Fibroblast of lung (primary cell): ENCODE data around the gene DLK1.

ENCODE experiments used
- EZH2 ChIP-seq: IDR thresholded peaks from 2 replicates; pipeline ENCODE4 v1.5.1; 2012; ENCODE audit warnings: low read length, control low read depth, mild to moderate bottlenecking; ENCODE audit errors: missing control alignments
- TF ChIP-seq, protein P1 (sequence below), 2 donors: IDR thresholded peaks in 1 of 2; conservative IDR thresholded peaks in 1 of 2; 1 replicate in 1 of 2; 2 replicates in 1 of 2; pipeline ENCODE4 v1.5.1; 2011 to 2012; ENCODE audit warnings: low read length in 2 of 2, control low read depth in 1 of 2, inconsistent platforms in 1 of 2, low read depth in 1 of 2, mild to moderate bottlenecking in 1 of 2

DNA sequence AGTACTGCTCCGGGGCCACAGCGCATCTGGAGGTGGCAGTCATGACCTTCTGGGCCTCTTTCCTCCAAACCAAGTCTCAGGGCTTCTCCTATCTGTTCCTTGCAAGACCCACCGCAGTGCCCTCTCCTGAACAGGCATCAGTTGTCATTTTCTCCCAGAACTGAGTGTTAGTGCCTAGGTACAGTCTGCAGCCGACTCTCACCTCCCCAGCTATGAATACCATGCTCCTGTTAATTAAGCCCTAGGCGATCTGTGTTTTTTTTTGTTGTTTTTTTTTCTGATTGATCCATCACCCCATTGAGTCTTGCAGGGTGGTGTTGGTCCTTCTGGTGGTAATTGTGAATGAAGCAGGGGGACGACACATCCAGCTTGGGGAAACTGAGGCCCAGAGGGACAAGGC, 47.5 kb upstream of the DLK1 start:
- TF ChIP-seq EZH2, result no peak
- TF ChIP-seq, protein P1, sequence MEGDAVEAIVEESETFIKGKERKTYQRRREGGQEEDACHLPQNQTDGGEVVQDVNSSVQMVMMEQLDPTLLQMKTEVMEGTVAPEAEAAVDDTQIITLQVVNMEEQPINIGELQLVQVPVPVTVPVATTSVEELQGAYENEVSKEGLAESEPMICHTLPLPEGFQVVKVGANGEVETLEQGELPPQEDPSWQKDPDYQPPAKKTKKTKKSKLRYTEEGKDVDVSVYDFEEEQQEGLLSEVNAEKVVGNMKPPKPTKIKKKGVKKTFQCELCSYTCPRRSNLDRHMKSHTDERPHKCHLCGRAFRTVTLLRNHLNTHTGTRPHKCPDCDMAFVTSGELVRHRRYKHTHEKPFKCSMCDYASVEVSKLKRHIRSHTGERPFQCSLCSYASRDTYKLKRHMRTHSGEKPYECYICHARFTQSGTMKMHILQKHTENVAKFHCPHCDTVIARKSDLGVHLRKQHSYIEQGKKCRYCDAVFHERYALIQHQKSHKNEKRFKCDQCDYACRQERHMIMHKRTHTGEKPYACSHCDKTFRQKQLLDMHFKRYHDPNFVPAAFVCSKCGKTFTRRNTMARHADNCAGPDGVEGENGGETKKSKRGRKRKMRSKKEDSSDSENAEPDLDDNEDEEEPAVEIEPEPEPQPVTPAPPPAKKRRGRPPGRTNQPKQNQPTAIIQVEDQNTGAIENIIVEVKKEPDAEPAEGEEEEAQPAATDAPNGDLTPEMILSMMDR (conservative IDR thresholded peaks at IDR 0.05 in 1 of 2, IDR thresholded peaks at IDR 0.05 in 1 of 2; ENCODE audit: low read depth in 1 of 2, low read length in 2 of 2), result no peak
